Heart left ventricle (tissue), 13 donors: ENCODE measurements around the gene NDFIP2.

Experiments
- CTCF ChIP-seq, 12 donors: fragments of 200-600 bp; sonication (generic) in 4 of 12; IDR thresholded peaks; one replicate each; pipeline versions ENCODE4 v1.5.0 to v1.8.0; 2018 to 2022; ENCODE audit warnings: antibody characterized with exemption in 12 of 12, mild to moderate bottlenecking in 5 of 12
- POLR2A ChIP-seq, 2 donors: fragments of 450-650 bp; IDR thresholded peaks; one replicate each; pipeline ENCODE4 v1.6.1; 2017; ENCODE audit warnings: antibody characterized with exemption in 2 of 2, mild to moderate bottlenecking in 2 of 2, moderate library complexity in 2 of 2
- donor health status: ischemic (EF 13 %, LVEDD 7.1; RV severe dilation, severe dysfunction).
- donor health status: DM: no; HTN: yes; CAD: no.
- donor health status: DM: no; HTN: no; CAD: no.
- donor health status: ischemic (EF 25% LVEDD 6.9; RV normal size, moderate dysfunction).
- donor health status: ischemic (EF 25% LVEDD 5.7; RV mildly dilated, moderate dysfunction).
- donor health status: ischemic (EF 35%, LVEDD 5.7; RV mildly dilated, moderate dysfunction).
- donor health status: nonischemic (EF 11% LVEDD 7.7; RV severe dilation, severe dysfunction).
- donor health status: DM: yes; HTN: yes; CAD: no.
- donor health status: PGD.
- donor health status: ischemic (EF 29% LVEDD 5.4; RV normal size, mild dysfunction).
- donor health status: nonischemic (EF 23%, LVEDD 6.1; RV moderate dilation, normal function).

GRCh38 chr13:79442221-79442620, 38.7 kb upstream of the NDFIP2 start:
- TF ChIP-seq CTCF (IDR thresholded peaks at IDR 0.05) (no peak), POLR2A (IDR thresholded peaks at IDR 0.05) (no peak)
